ENCODE results near the gene FOXL1. TPM values are rescaled to one million over a fixed set of nuclear protein-coding genes. Genes with fewer than 3 reads are reported as not detected.

FOXL1 gene
- total RNA-seq, 1 donor from 2014 or later = 1.1 TPM

DNA sequence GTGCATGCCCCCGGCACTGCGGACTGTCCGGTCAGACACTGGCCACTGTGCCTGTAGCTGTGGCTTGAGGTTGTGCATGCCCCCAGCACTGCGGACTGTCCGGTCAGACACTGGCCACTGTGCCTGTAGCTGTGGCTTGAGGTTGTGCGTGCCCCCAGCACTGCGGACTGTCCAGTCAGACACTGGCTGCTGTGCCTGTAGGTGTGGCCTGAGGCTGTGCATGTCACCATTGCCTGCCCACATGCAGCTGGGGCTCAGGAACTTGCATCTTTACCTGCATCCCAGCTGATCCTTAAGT lies 28.5 kb upstream of the FOXL1 start:
- H3K36me3 ChIP-seq (ENCODE audit: control insufficient read depth, insufficient read depth, low read length) = peaks cover 14% of the 10 kb centered on the region
- no peak for FAIRE-seq

DNA sequence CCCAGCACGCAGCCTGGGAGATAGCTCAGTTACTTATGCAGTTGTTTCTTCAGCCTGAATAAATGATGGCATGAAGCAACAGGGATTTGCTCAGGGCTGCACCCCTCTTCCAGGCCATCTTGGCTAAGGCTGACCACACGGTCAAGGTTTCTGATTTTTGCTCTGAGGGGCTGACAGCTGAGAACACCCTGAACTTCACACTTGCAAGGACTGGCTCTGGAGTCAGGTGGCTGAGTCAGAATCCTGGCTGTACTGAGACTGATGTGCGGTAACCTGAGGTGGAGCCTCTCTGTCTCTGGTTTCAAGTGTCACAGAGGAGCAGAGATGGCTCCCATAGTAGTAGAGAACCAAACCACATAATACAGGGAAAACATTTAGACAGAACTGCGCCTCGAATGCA lies 28.1 kb upstream of the FOXL1 start:
- DNase-seq (ENCODE audit: low read depth) = no peak
- FAIRE-seq = no peak
- Histone ChIP-seq H3K4me3 (ENCODE audit: low read depth, low read length) (no peak overlapping the region), H3K36me3 (ENCODE audit: control insufficient read depth, insufficient read depth, low read length) (peaks cover 13% of the 10 kb centered on the region), H3K27me3 (ENCODE audit: control insufficient read depth, insufficient read depth, low read length) (no peaks in the 10 kb centered on the region)
- TF ChIP-seq, protein P1, sequence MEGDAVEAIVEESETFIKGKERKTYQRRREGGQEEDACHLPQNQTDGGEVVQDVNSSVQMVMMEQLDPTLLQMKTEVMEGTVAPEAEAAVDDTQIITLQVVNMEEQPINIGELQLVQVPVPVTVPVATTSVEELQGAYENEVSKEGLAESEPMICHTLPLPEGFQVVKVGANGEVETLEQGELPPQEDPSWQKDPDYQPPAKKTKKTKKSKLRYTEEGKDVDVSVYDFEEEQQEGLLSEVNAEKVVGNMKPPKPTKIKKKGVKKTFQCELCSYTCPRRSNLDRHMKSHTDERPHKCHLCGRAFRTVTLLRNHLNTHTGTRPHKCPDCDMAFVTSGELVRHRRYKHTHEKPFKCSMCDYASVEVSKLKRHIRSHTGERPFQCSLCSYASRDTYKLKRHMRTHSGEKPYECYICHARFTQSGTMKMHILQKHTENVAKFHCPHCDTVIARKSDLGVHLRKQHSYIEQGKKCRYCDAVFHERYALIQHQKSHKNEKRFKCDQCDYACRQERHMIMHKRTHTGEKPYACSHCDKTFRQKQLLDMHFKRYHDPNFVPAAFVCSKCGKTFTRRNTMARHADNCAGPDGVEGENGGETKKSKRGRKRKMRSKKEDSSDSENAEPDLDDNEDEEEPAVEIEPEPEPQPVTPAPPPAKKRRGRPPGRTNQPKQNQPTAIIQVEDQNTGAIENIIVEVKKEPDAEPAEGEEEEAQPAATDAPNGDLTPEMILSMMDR (IDR thresholded peaks at IDR 0.05; ENCODE audit: insufficient read depth, low read length, severe bottlenecking) = no peak

More for the DNA sequence above, 28.5 kb upstream of the FOXL1 start:
- Histone ChIP-seq H3K4me3 (ENCODE audit: low read depth, low read length) (no peak overlapping the region), H3K27me3 (ENCODE audit: control insufficient read depth, insufficient read depth, low read length) (no peaks in the 10 kb centered on the region)
- DNase-seq (ENCODE audit: low read depth) = no peak
- TF ChIP-seq, protein P1 (IDR thresholded peaks at IDR 0.05; ENCODE audit: insufficient read depth, low read length, severe bottlenecking) = no peak

DNA sequence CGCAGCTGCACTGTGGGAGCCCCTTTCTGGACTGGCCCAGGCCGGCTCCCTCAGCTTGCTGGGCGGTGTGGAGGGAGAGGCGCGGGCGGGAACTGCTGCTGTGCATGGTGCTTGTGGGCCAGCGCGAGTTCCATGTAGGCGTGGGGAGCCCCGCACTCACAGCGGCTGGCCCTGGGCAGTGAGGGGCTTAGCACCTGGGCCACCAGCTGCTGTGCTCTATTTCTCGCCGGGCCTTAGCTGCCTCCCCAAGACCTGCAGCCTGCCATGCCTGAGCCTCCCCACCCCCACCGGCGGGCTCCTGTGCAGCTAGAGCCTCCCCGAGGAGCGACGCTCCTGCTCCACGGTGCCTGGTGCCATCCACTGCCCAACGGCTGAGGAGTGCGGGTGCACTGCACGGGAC lies 25.0 kb upstream of the FOXL1 start:
- FAIRE-seq (no peak), DNase-seq (ENCODE audit: low read depth) (no peak)
- TF ChIP-seq, protein P1 (IDR thresholded peaks at IDR 0.05; ENCODE audit: insufficient read depth, low read length, severe bottlenecking) = no peak
- Histone ChIP-seq H3K27me3 (ENCODE audit: control insufficient read depth, insufficient read depth, low read length) (no peaks in the 10 kb centered on the region), H3K36me3 (ENCODE audit: control insufficient read depth, insufficient read depth, low read length) (peaks cover 4% of the 10 kb centered on the region), H3K4me3 (ENCODE audit: low read depth, low read length) (no peak overlapping the region)

DNA sequence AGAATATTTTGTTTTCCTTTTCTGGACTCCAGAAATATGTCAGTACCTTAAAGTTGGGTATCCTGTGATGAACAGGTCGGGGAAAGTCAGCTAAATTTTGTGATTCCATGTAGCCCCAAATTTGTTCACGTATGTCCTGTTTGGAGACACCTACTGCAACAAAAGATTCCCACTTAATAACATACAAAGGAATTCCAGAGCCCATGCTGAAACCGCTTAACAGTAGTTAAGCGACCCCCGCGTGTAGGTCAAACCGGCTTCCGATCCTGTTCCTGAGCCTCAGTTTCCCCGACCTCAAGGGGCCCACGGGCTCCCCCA lies 23.8 kb upstream of the FOXL1 start:
- peaks cover 4% of the 10 kb centered on the region for H3K36me3 ChIP-seq (ENCODE audit: control insufficient read depth, insufficient read depth, low read length)
- DNase-seq (ENCODE audit: low read depth) = no peak
- H3K4me3 ChIP-seq (ENCODE audit: low read depth, low read length) = peak overlapping the region; percentile 97
- no peaks in the 10 kb centered on the region for H3K27me3 ChIP-seq (ENCODE audit: control insufficient read depth, insufficient read depth, low read length)
- no peak for FAIRE-seq
- TF ChIP-seq, protein P1 (IDR thresholded peaks at IDR 0.05; ENCODE audit: insufficient read depth, low read length, severe bottlenecking) = no peak

DNA sequence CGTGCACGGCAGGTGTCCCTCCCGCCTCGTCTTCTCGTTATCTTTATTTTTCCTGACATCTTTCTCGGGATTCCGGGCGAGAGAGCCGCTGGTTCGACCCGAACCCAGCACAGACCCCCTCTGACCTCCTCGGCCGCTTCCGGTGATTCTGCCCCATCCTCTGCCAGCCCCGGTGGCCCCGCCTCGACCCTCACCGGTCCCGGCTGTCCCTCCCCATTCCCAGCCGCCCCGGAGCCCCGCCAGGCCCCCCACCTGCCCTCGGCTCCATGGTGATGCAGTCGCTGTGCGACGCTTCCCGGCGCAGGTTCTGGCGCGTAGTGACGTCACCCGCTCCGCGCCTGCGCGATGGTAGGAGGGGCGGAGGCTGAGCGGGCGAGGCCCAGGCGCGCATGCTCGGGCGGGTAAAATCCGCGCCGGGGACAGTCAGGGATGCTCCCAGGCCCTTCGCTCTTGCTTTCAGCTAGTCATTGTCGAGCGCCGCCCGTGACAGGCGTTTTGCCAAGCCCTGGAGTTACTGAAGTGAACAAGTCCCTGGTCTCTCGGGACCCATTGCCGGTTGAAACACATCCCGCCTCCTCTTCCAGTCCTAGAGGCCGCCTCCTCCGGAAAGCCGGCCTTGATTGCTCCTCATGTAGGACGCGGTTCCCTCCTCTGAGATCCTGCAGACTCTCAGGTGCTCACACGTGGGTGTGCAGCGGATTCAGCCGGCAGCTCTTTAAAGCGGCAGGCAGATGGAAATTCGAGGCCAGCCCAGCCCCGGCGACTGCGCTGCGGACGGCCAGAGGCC lies 23.2 kb upstream of the FOXL1 start, which contains the start of gene MTHFSD:
Gene MTHFSD, minus strand, starts transcription at position 319 of the 787 bp plus-strand sequence. Its CDS starts 51 bp downstream, at position 268.
- H3K36me3 ChIP-seq (ENCODE audit: control insufficient read depth, insufficient read depth, low read length) = peaks cover 4% of the 10 kb centered on the region
- H3K27me3 ChIP-seq (ENCODE audit: control insufficient read depth, insufficient read depth, low read length) = no peaks in the 10 kb centered on the region
- peak within 1 kb of the TSS; percentile 97 for H3K4me3 ChIP-seq (ENCODE audit: low read depth, low read length)
- DNase-seq (ENCODE audit: low read depth) (peak; percentile 69), FAIRE-seq (no peak)
- TF ChIP-seq, protein P1 (IDR thresholded peaks at IDR 0.05; ENCODE audit: insufficient read depth, low read length, severe bottlenecking) = no peak

DNA sequence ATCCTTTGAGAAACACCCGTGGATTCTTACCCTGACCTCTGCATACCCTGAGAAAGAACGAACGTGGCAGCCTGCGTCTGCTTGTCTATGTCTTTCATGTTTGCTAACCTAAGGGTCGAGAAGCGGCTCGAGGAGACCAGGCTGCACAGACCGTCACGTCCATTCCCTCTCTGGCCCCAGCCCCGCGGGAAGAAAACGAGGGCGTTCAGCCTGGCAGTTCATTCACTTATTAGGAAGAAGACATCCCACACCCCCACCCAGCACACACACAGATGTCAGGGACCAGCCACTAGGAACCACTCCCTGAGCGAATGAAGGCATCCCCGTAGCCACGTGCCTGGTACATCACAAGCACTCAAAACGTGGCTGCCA lies 22.7 kb upstream of the FOXL1 start:
- Histone ChIP-seq H3K27me3 (ENCODE audit: control insufficient read depth, insufficient read depth, low read length) (no peaks in the 10 kb centered on the region), H3K4me3 (ENCODE audit: low read depth, low read length) (peak overlapping the region; percentile 97), H3K36me3 (ENCODE audit: control insufficient read depth, insufficient read depth, low read length) (peaks cover 4% of the 10 kb centered on the region)
- FAIRE-seq (no peak), DNase-seq (ENCODE audit: low read depth) (no peak)
- TF ChIP-seq, protein P1 (IDR thresholded peaks at IDR 0.05; ENCODE audit: insufficient read depth, low read length, severe bottlenecking) = no peak
